SK-N-SH treated with all-trans-retinoic acid at 6 μM for 48 hours (cell line): Measurements from ENCODE around the gene CCDC159.

Experiments used
- ATAC-seq: fragments of 200-7000 bp; cut with Tn5 transposase; 3 replicates; pipeline ENCODE4 v1.9.1; 2020; ENCODE audit warnings: mild to moderate bottlenecking, moderate library complexity
- ARNTL ChIP-seq: fragments of 450-650 bp; formaldehyde crosslinking; IDR thresholded peaks from 2 replicates; pipeline ENCODE4 v1.5.0; 2020; ENCODE audit warnings: low read depth, mild to moderate bottlenecking, moderate library complexity, borderline replicate concordance
- BACH2 ChIP-seq: fragments of 250-450 bp; sonication (Bioruptor Pico); IDR thresholded peaks from 2 replicates; pipeline ENCODE4 v1.9.0; 2021; ENCODE audit warnings: mild to moderate bottlenecking, borderline replicate concordance
- CSDC2 ChIP-seq: fragments of 250-450 bp; sonication (Bioruptor Pico); IDR thresholded peaks from 2 replicates; pipeline ENCODE4 v1.5.0; 2020; ENCODE audit warnings: mild to moderate bottlenecking, moderate library complexity
- ESRRG ChIP-seq: fragments of 250-450 bp; sonication (Bioruptor Pico); IDR thresholded peaks from 2 replicates; pipeline ENCODE4 v1.6.1; 2021; ENCODE audit warnings: mild to moderate bottlenecking
- ISL1 ChIP-seq: fragments of 250-450 bp; sonication (Bioruptor Pico); IDR thresholded peaks from 2 replicates; pipeline ENCODE4 v2.1.2; 2022; ENCODE audit warnings: mild to moderate bottlenecking, moderate library complexity
- OSR1 ChIP-seq: fragments of 250-450 bp; sonication (Bioruptor Pico); IDR thresholded peaks from 2 replicates; pipeline ENCODE4 v1.8.0; 2022; ENCODE audit warnings: moderate library complexity, mild to moderate bottlenecking, inconsistent platforms
- PPARA ChIP-seq: fragments of 250-450 bp; sonication (Bioruptor Pico); IDR thresholded peaks from 2 replicates; pipeline ENCODE4 v1.5.0; 2020; ENCODE audit warnings: mild to moderate bottlenecking, borderline replicate concordance
- RARB ChIP-seq: fragments of 250-450 bp; sonication (Bioruptor Pico); IDR thresholded peaks from 2 replicates; pipeline ENCODE4 v1.8.0; 2021; ENCODE audit warnings: mild to moderate bottlenecking, moderate library complexity
- SNAI2 ChIP-seq: fragments of 250-450 bp; sonication (Bioruptor Pico); IDR thresholded peaks from 2 replicates; pipeline ENCODE4 v1.5.0; 2020; ENCODE audit warnings: mild to moderate bottlenecking, moderate library complexity
- TOX ChIP-seq: fragments of 250-450 bp; sonication (Bioruptor Pico); IDR thresholded peaks from 2 replicates; pipeline ENCODE4 v1.8.0; 2021; ENCODE audit warnings: mild to moderate bottlenecking, moderate library complexity, borderline replicate concordance
- ZC3H10 ChIP-seq: fragments of 250-450 bp; sonication (Bioruptor Pico); IDR thresholded peaks from 2 replicates; pipeline ENCODE4 v1.5.1; 2021; ENCODE audit warnings: mild to moderate bottlenecking, moderate library complexity
- ZFP3 ChIP-seq: fragments of 250-450 bp; sonication (Bioruptor Pico); IDR thresholded peaks from 2 replicates; pipeline ENCODE4 v1.5.0; 2020; ENCODE audit warnings: mild to moderate bottlenecking, moderate library complexity
- ZFP30 ChIP-seq: fragments of 450-650 bp; formaldehyde crosslinking; IDR thresholded peaks from 2 replicates; pipeline ENCODE4 v1.5.0; 2022; ENCODE audit warnings: mild to moderate bottlenecking, moderate library complexity
- ZNF565 ChIP-seq: fragments of 450-650 bp; formaldehyde crosslinking; conservative IDR thresholded peaks from 2 replicates; pipeline ENCODE4 v1.5.0; 2020; ENCODE audit warnings: low read depth, mild to moderate bottlenecking, moderate library complexity
- ZNF70 ChIP-seq: fragments of 450-650 bp; formaldehyde crosslinking; IDR thresholded peaks from 2 replicates; pipeline ENCODE4 v1.5.0; 2020; ENCODE audit warnings: mild to moderate bottlenecking, moderate library complexity
- ZNF8 ChIP-seq: fragments of 450-650 bp; formaldehyde crosslinking; IDR thresholded peaks from 2 replicates; pipeline ENCODE4 v1.5.0; 2020; ENCODE audit warnings: mild to moderate bottlenecking, moderate library complexity
- TF ChIP-seq, protein P1 (sequence below): fragments of 250-450 bp; sonication (Bioruptor Pico); IDR thresholded peaks from 2 replicates; pipeline ENCODE4 v1.8.0; 2021; ENCODE audit warnings: low read depth, mild to moderate bottlenecking, moderate library complexity, borderline replicate concordance
- TF ChIP-seq, protein P2 (sequence below): fragments of 250-450 bp; sonication (Bioruptor Pico); IDR thresholded peaks from 2 replicates; pipeline ENCODE4 v1.8.0; 2020; ENCODE audit warnings: mild to moderate bottlenecking, moderate library complexity, borderline replicate concordance
- TF ChIP-seq, protein P3 (sequence below): fragments of 250-450 bp; sonication (Bioruptor Pico); IDR thresholded peaks from 2 replicates; pipeline ENCODE4 v1.5.1; 2020; ENCODE audit warnings: low read depth, mild to moderate bottlenecking, moderate library complexity
- TF ChIP-seq, protein P4 (sequence below): fragments of 250-450 bp; sonication (Bioruptor Pico); IDR thresholded peaks from 2 replicates; pipeline ENCODE4 v1.5.1; 2021; ENCODE audit warnings: mild to moderate bottlenecking, moderate library complexity

Gene CCDC159

DNA sequence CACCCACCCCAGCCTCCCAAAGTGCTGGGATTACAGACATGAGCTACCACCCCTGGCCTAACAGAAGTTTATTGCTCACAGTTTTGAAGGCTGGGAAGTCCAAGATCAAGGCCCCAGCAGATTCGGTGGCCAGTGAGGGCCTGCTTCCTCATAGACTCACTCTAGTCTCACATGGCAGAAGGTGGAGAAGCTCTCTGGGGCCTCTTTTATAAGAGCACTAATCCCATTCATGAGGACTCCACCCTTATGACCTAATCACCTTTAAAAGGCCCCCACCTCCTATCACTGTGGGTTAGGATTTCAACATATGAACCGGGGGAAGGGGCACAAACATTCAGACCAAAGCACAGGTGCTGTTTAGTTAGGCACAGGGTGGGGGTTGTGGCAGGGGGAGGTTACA is 21.2 kb downstream of the CCDC159 start:
- ATAC-seq: no peak
- TF ChIP-seq ISL1 (CRISPR knock-in tag) (no peak), TOX (CRISPR knock-in tag) (no peak), ZNF8 (CRISPR knock-in tag) (no peak), ZFP3 (no peak), ZFP30 (CRISPR knock-in tag) (no peak), SNAI2 (CRISPR knock-in tag) (no peak), ZC3H10 (CRISPR knock-in tag) (no peak), OSR1 (CRISPR knock-in tag) (no peak), ARNTL (no peak), RARB (no peak), PPARA (CRISPR knock-in tag) (no peak), CSDC2 (CRISPR knock-in tag) (no peak), ESRRG (CRISPR knock-in tag) (no peak)
- TF ChIP-seq, protein P1, sequence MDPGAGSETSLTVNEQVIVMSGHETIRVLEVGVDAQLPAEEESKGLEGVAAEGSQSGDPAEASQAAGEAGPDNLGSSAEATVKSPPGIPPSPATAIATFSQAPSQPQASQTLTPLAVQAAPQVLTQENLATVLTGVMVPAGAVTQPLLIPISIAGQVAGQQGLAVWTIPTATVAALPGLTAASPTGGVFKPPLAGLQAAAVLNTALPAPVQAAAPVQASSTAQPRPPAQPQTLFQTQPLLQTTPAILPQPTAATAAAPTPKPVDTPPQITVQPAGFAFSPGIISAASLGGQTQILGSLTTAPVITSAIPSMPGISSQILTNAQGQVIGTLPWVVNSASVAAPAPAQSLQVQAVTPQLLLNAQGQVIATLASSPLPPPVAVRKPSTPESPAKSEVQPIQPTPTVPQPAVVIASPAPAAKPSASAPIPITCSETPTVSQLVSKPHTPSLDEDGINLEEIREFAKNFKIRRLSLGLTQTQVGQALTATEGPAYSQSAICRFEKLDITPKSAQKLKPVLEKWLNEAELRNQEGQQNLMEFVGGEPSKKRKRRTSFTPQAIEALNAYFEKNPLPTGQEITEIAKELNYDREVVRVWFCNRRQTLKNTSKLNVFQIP: no peak
- TF ChIP-seq, protein P2, sequence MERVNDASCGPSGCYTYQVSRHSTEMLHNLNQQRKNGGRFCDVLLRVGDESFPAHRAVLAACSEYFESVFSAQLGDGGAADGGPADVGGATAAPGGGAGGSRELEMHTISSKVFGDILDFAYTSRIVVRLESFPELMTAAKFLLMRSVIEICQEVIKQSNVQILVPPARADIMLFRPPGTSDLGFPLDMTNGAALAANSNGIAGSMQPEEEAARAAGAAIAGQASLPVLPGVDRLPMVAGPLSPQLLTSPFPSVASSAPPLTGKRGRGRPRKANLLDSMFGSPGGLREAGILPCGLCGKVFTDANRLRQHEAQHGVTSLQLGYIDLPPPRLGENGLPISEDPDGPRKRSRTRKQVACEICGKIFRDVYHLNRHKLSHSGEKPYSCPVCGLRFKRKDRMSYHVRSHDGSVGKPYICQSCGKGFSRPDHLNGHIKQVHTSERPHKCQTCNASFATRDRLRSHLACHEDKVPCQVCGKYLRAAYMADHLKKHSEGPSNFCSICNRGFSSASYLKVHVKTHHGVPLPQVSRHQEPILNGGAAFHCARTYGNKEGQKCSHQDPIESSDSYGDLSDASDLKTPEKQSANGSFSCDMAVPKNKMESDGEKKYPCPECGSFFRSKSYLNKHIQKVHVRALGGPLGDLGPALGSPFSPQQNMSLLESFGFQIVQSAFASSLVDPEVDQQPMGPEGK (CRISPR knock-in tag): no peak
- TF ChIP-seq, protein P3, sequence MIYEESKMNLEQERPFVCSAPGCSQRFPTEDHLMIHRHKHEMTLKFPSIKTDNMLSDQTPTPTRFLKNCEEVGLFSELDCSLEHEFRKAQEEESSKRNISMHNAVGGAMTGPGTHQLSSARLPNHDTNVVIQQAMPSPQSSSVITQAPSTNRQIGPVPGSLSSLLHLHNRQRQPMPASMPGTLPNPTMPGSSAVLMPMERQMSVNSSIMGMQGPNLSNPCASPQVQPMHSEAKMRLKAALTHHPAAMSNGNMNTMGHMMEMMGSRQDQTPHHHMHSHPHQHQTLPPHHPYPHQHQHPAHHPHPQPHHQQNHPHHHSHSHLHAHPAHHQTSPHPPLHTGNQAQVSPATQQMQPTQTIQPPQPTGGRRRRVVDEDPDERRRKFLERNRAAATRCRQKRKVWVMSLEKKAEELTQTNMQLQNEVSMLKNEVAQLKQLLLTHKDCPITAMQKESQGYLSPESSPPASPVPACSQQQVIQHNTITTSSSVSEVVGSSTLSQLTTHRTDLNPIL (CRISPR knock-in tag): no peak
- TF ChIP-seq, protein P4, sequence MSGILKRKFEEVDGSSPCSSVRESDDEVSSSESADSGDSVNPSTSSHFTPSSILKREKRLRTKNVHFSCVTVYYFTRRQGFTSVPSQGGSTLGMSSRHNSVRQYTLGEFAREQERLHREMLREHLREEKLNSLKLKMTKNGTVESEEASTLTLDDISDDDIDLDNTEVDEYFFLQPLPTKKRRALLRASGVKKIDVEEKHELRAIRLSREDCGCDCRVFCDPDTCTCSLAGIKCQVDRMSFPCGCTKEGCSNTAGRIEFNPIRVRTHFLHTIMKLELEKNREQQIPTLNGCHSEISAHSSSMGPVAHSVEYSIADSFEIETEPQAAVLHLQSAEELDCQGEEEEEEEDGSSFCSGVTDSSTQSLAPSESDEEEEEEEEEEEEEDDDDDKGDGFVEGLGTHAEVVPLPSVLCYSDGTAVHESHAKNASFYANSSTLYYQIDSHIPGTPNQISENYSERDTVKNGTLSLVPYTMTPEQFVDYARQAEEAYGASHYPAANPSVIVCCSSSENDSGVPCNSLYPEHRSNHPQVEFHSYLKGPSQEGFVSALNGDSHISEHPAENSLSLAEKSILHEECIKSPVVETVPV (CRISPR knock-in tag): no peak
- TF ChIP-seq, all 23 proteins: peak for 0

DNA sequence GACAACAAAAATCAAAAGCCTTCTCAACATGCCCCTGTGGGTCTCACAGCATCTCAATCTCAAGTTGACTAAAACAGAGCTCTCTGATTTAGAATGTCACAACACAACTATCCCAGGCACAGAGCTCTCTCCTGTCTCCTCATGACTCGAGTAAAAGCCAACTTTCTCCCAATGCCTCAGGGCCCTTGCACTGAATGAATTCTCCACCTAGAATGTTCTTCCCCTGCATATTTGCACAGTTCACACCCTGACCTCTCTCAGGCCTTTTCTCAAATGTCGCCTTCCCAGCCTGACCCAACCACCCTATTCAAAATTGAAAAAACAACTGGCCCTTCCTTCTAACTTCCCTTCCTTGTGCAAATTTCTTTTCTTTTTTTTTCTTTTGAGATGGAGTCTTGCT is 24.4 kb downstream of the CCDC159 start:
- no peak for ATAC-seq
- TF ChIP-seq RARB (no peak), ZNF8 (CRISPR knock-in tag) (no peak)

DNA sequence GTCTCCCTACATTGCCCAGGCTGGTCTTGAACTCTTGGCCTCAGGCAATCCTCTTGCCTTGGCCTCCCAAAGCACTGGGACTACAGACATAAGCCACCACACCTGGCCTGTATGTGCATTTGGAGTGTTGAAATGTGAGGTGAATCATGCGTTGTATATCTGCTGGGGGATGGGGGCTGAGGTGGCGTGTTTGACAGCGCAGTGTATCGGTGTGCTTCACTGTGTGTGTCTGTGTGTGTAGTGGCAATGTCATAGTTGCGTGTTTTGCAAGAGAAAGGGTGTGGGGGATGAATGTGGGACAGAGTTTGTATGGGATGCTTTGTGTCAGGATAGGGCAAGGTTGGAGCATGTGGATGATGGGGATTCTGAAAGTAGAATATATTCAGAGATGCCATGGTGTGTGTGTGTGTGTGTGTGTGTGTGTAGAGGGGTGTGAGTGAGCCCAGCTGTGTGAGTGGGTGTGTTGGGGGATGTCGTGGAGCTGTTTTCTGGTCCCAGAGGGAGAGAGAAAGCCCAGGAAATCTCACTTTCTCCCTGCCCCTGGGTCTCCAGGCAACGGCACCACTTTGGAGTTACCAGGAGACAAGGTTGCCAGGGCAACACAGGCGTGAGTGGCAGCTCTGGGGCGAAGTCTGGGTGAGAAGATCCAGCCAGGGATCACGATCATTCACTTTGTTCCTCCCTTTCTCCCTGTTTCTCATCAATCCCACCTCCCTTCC is 27.0 kb downstream of the CCDC159 start:
- no peak for ATAC-seq
- TF ChIP-seq SNAI2 (CRISPR knock-in tag) (no peak), ZFP3 (no peak), RARB (no peak), CSDC2 (CRISPR knock-in tag) (no peak), ISL1 (CRISPR knock-in tag) (no peak), ZC3H10 (CRISPR knock-in tag) (no peak), ZNF70 (CRISPR knock-in tag) (no peak), ZNF565 (CRISPR knock-in tag) (no peak), PPARA (CRISPR knock-in tag) (no peak), BACH2 (CRISPR knock-in tag) (no peak), ZNF8 (CRISPR knock-in tag) (no peak), OSR1 (CRISPR knock-in tag) (no peak), ESRRG (CRISPR knock-in tag) (no peak)
- TF ChIP-seq, protein P4 (CRISPR knock-in tag): no peak
- TF ChIP-seq, protein P3 (CRISPR knock-in tag): no peak
